NCI-H187 treated with DMSO at 0.1 percent for 48 hours (cell line): ENCODE measurements around the gene FCN3.

Source experiments
- DNase-seq: peaks from one replicate; lab custom pipeline; 2025; lab: John Stamatoyannopoulos, UW

FCN3 gene

DNA sequence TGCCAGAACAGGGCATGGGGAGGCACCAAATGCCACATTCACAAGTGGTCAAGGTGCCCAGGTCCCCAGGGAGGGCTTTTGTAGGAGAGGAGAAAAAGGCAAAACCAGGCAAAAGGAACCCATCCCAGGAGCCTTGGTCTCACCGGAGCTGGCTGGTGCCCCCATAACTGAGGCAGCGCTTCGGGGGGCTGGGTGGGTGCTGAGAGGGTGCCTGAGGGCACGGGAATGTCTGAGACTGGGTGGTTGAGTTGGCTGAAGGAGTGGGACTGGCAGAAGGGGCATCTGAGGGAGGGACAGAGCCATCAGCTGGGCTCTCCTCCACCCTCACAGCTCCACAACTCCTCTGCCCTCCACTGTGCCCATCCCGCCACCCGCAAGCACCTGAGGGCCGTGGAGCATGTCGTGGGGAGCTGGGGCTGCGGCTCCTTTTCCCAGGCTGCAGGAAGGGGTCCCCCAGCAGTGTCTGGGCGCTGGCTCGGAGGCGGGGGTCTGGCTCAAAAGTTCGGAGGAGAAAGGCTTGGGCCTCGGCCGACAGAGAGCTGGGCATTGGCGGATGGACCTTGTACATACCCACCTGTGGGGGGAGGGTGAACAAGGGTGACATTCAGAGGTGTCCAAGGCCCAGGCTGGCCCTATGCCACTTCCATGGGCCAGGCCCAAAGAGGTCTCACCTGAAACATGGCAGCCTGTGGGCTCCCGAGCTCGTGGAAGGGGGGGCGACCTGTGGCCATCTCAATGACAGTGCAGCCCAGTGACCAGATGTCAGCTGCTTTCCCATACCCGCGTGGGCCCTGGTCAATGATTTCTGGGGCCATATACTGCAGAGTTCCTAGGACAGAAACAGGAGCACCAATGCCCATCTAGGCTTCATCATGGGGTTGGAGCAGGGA lies 16.3 kb downstream of the FCN3 start:
- DNase-seq, result no peak

DNA sequence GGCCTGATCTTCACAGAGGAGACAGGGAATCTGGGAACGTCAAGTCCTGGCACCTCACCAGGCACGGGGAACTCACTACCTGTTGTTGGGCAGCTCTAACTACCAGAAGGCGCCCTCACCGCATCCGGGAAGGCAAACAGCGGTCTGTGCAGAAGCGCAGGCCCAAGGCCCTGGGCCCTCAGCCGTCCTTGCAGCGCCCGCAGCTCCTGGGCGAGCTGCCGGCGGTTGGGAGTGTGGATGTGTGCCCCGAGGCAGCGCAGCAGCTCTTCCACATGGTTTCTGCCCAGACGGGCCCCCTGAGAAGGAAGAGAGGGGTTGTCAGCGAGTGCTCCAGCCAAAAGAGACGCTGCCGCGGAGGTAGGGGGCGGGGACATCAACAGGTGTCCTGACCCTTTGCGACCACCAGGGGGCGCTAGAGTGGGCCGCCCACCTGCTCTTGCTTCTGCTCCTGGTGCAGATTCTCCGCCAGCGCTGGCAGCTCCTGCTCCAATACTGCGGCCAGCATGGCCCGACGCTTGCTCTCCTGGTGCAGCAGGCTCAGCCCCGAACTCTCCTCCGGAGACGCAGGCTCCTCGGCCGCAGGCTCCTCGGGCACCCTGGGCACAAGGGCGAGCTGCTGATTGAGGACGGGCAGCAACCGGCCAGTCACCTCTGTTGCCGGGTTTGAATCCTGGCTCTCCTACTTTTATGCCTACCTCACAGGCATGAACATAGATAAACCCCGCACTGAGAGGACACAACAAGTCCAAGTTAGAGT lies 17.2 kb downstream of the FCN3 start:
- no peak for DNase-seq

DNA sequence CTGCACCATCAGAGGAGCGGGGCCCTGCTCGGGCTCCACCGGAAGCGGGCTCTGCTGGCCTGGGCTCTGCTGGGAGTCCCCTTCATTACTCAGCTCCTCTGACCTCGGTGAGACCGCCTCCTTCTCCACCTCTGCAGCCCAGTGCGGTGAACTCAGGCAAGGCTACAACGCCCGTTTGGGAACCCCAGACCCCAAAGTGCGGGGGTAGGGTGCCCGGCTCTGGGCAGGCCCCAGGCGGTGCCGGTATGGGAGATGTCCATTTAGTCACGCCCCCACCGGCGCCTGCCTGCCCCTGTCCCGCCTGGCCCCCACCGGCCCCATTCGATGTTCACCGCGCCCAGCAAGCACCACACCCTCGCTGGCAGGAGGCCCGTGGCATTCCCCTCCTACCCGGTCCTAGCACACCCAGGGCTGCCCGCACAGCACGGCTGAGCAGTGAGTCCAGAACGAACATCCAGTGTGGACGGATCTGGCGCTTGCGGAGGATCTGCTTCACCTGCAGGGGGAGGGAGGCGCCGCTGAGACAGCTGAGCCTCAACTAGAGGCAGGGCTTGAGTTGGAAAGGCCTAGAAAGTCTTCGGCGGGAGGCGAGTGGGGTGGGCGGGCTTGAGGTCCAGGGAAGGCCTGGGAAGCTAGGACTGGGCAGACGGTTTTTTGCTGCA lies 17.9 kb downstream of the FCN3 start:
- DNase-seq, result no peak

DNA sequence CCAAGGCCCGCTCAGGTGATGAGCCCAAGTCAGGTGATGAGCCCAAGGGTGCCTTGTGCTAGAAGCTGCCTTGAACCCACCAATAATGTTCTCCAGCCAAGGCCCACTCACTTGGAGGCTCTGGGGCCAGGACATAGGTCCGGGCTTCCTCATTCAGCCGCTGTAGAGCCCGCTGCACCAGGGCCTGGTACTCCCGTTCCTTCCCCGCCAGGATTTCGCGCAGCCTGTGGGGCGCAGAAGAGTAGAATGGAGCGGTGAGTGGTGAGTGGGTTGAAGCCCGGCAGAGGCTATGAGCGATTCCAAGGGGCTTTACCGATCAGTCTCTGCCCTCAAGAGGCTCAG lies 18.4 kb downstream of the FCN3 start:
- no peak for DNase-seq

DNA sequence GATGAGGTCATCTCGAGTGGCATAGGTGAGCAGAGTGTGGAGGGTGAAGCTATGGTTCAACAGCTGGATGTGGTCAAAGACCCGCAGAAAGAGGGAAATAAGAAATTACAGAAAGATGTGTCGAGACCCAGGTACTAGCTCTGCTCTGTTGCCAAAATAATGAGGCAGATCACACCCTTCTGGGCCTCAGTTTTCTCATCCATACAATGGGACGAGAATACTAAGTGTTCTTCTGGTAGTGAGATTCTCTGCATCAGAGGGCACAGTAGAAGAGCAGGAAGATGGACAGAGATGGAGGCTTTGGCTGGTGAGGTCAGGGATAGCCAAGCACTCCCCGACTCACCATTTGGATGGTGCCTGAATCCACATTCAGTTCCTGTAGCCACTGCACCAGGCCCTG lies 18.9 kb downstream of the FCN3 start:
- DNase-seq, result no peak

DNA sequence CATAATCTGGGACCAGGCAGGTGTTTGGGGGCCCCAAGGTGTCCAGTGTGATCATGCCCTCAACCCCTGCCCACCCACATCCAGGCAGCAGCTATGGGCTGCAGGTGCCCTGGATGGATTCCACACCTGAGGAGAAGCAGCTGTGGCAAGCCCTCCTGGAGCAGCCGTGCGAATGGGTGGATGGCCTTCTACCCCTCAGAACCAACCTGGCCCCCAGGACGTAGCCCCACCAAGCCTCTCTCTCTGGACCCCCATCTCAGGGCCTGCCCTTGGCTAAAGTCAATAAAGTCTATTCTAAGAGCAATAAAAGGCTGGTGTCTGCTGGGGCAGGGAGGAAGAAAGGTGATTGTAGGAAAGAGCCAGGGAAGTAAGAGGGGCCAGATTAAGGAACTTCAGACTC lies 21.0 kb downstream of the FCN3 start:
- no peak for DNase-seq

DNA sequence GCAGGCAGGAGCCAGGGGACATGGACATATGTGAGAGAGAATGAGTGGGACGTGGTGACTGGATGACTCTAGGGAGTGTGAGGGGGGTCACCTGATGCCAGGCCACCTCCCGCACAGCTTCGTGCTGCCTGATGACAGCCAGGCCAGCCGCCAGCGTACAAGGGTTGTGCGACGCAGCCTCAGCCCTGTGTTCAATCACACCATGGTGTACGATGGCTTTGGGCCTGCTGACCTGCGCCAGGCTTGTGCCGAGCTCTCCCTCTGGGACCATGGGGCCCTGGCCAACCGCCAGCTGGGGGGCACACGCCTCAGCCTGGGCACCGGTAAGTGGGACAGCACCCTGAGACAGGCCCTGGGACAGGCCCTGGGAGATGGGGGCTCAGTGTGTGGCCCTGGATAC lies 21.5 kb downstream of the FCN3 start:
- DNase-seq, result no peak

DNA sequence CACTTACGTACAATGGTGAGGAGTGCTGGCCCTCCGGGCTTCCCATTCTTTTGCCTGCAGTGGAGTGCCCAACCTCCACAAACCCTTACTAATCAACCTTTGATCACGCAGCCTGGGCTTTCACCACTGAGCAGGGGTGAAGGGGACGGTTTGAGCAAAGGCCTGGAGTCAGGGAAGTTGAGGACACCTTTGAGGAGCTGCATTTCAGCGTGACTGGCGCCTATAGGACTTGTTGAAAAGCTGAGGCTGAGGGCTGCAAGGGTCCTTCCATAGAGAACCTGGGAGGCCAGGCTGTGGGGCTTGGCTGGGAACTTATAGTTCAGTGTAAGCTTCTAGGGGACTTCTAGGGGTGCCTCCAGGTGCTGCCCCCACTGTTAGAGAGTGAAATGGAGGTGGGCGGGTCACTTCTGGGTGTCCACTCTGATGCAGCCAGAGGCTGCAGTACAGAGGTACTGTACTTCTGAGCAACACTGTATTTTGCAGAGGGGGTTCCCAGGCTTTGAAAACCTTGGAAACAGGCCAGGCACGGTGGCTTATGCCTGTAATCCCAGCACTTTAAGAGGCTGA lies 23.0 kb downstream of the FCN3 start:
- no peak for DNase-seq

DNA sequence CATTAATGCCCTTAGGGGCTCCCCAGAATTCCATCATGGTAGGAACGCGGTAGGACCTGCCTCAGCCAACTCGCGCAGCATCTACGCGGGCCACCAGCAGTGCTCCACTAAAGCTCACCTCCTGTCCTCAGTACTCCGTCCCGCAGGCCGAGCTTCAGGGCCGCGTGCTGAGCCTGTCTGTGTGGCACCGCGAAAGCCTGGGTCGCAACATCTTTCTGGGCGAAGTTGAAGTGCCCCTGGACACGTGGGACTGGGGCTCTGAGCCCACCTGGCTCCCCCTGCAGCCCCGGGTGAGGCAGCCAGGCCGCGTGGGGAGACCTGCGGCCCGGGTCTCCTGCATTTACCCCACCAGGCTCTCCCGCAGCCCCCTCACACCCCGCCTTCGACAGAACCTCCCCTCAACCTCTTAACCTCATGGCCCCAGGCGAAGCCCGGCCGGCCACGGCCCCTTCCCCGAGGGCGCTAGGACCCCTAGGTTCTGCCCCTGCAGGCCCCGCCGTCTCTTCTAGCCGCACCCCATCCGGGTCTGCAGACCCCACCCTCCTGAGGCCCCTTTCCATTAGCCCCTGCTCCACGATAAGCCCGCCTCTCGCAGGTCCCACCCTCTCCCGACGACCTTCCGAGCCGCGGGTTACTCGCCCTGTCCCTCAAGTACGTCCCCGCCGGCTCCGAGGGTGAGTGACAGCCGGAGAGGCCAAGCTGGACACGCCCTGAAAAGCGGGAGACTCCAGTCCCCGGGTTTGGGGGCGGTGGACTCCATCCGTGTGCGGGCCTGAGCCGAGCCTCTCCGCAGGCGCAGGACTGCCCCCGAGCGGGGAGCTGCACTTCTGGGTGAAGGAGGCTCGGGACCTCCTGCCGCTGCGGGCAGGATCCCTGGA lies 23.7 kb downstream of the FCN3 start:
- no peak for DNase-seq

DNA sequence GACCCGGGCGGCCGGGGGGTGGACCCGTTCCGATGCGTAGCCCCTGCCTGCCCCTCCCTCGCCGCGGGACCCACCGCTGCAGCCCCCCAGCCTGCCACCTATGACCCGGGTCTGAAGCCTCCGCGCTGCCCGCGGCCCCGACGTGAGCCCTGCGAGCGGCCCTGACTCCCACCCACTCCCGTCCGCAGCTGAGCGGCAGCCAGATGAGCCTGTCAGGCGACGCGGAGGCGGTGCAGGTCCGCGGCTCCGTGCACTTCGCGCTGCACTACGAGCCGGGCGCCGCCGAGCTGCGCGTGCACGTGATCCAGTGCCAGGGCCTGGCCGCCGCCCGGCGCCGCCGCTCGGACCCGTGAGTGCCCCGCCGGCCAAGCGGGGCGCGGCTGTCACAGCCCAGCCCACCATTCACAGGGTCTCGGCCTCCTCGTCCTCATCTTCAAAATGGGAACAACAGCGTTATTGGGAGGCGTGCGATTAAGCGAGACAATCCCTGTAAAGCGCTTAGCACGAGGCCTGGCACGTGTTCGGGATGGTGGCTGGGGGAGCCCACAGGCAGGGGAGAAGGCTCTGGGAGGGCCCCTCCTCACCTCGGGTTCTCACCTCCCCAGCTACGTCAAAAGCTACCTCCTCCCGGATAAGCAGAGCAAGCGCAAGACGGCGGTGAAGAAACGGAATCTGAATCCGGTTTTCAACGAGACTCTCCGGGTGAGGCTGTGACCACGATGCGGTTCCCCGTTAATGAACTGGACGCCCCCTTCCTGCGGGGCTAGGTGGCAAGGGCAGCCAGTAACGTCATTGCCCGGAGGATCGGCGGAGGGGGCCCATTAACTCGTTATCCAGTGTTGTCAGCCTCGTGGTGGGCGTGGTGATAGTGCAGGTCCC lies 24.6 kb downstream of the FCN3 start:
- DNase-seq, result no peak

DNA sequence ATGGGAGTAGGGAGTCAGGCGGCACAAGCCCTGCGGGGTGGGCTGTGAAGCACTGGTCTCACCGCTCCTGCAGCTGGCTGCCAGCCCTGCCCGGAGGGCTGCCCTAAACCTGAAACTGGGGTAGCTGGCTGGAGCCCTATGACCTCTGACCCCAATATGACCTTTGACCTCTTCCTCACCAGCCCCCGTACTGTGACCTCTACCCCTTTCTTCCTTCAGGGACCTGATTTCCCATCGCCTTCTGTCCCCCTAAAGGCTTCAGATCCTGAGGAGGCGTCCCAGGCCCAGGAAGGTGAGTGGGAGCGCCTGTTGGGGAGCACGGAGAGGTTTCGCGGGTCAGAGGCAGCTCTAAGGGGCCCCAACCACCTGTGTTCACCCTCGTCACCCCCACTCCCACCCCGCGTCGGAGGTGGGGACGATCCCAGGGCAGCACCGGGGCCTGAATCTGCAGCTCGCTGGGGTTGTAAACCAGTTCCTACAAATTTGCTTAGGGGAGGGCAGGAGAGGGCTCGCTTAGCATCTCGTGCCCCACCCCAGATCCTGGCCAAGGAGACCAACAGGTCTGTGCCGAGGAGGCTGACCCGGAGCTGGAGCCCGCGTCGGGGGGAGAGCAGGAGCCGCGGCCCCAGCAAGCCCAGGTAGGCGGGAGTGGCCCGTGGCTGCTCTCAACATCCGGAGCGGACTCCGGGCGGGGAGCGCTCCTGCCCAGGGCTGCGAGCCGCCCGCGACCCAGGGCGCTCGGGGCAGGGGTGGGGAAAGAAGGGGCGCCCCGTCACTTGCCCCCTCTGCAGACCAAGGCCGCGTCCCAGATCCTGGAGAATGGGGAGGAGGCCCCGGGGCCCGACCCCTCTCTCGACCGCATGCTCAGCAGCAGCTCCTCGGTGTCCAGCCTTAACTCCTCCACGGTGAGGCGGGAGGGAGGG lies 25.5 kb downstream of the FCN3 start:
- DNase-seq, result peak; percentile 14

DNA sequence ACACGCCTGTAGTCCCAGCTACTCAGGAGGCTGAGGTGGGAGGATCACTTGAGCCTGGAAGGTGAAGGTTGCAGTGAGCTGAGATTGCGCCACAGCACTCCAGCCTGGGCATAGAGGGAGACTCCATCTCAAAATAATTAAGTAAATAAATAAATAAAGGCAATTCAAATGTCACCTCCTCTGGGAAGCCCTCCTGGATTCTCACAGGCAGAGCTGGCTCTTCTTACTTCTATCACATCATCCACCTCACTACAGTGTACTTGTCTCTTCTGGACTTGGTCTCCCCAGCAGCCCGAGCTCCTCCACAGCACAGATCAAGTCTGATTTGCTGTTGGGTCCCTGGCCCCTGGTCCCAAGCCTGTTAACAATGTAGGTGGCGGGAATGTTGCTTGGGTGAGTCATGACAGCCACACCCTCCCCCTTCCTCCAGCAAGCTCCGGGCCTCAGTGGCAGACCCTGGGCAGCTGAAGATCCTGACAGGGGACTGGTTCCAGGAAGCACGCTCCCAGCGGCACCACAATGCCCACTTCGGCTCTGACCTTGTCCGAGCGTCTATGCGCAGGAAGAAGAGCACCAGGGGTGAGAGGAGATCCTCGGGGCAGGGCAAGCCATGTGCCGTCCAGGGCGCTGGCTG lies 27.5 kb downstream of the FCN3 start:
- DNase-seq, result no peak

DNA sequence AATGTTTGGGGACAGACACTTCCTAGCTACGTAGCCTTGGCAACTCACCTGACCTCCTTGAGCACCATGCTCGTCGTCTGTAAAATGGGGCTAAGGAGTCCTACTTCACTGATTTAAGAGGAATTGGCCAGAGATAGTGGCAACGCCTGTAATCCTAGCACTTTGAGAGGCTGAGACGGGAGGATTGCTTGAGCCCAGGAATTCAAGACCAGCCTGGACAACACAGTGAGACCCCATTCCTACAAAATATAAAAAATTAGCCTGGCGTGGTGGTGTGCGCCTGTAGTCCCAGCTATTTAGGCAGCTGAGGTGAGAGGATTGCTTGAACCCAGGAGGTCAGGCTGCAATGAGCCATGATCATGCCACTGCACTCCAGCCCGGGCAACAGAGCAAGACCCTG lies 28.3 kb downstream of the FCN3 start:
- no peak for DNase-seq

DNA sequence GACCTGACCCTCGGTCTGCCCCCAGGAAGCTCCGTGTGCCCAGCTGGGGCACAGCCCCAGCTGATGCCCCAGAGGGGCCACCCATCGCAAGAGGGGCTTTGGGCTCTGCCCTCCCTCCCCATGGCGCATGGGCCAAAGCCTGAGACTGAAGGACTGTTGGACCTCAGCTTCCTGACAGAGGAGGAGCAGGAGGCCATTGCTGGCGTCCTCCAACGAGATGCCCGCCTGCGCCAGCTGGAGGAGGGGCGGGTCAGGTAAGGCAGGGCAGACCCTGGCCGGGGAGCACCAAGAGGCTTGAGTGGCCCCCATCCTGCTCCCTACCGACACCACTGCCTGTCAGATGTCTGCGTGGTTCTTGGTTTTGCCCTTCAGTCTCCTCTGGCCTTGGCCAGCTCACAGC lies 29.4 kb downstream of the FCN3 start:
- no peak for DNase-seq

DNA sequence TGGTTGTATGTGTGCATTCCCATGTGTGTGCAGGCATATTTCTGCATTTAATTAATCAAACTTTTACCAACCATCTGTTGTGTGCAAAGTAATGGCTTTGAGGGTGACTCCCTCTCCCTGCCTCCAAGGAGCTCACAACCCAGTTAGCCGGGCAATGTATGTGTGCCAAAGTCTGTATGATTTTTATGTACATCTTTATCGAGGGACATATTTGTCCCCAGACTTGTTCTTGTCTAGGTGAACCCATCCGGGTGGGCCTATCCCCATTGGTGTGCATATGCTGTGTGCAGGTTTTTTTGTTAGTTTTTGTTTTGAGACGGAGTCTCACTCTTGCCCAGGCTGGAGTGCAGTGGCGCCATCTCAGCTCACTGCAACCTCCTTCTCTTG lies 31.0 kb downstream of the FCN3 start:
- DNase-seq, result no peak

DNA sequence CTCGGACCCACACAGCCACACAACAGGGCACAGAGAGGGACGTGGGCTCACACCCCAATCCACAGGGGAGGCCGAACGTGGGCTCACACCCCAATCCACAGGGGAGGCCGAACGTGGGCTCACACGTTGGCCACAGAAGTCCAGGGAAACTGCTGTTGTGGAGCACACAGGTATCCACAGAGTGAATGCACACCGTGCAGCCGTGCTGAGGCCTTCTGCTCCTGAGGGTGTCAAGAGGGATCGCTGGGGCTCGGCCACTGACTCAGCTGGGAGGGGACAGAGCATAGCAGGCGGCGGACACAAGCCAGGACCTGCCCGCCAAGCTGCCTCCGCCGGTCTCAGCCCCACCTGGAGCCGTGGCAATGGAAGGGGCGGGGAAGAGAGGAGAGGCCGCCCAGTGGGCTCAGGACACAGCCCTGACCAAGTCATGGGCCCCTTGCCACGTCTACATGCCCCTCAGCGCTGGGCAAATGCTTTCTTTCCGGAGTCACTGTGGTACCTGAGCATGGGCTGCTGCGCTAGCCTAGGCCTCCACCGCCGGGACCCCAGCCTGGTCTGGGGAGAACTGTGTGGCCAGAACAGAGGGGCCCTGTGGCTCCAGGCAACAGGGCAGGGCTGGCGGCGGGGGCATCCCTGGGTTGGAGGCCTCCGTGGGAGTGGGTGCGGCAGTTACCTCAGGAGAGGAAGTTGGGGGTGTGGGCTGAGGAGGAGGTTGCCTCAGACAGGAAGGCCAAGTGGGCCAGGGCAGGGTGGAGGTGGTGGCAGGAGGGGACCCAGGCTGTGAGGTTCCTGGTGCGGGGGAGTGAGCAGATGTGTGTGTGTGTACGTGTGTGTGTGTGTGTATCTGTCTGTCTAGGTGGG lies 31.6 kb downstream of the FCN3 start:
- peak; percentile 26 for DNase-seq

DNA sequence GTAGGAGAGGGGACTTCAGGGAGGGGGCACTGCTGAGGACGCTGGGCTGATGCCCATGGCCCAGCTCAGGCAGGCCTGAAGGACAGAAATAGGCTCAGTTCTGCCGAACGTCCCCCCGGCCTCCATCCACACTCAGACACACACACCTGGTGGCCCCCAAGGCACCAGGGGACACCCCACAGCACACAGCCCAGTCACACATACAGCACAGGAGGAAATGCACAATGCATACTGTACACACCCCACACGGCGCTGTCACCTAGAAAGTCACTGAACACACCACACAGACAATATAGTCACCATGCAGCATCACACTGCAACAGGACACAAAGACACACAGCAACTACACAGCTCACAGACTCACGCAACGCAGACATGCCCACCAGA lies 32.2 kb downstream of the FCN3 start:
- DNase-seq, result no peak
